ENCODE measurements around the gene TGM2. TPM values are rescaled to one million over a fixed set of nuclear protein-coding genes. Genes with fewer than 3 reads are reported as not detected.

Gene TGM2
- total RNA-seq, 1 experiment from 2014 or later = 138 TPM

DNA sequence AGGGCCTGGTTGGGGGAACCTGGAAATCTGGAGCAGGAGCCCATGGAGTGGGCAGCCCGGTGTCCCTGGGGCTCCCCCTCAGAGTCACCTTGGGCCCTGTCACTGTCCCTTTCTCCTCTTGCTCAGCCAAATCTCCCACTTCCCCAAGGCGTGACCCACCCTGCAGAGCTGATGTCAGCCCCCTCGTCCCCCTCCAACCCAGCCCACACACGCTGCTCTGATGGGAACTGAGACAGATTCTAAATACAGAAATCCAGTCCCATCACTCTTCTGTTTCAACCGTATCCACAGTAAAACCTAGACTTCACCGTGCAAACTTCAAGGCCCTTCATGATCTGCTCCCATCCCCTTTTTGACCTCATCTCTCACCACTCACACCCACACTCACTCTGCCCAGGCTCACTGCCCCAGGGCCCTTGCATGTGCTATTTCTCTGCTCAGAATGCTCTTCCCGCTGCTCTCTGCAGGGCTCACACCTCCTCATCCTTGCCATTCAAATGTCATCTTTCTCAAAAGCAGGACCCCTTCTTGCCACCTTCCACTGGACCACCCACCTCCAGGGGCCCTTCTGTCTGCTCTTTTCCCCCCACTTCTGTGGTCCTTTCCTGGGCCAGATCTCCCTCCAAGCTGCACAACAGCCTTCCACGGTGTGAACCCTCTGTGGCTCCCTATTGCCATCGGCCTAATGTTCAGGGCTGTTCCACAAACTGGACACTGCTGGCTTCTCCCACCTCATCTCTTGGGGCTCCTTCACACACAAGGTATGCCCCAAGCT, 16.6 kb downstream of the TGM2 start:
- Mint-ChIP-seq H3K9me3 (ENCODE audit: unreplicated experiment) (no peaks in the 10 kb centered on the region), H3K4me3 (ENCODE audit: unreplicated experiment) (no peak overlapping the region), H3K27me3 (ENCODE audit: insufficient read depth, unreplicated experiment) (no peaks in the 10 kb centered on the region), H3K36me3 (ENCODE audit: insufficient read depth, unreplicated experiment) (peaks cover 54% of the 10 kb centered on the region), H3K27ac (ENCODE audit: unreplicated experiment) (no peak overlapping the region), H3K4me1 (ENCODE audit: low read depth, unreplicated experiment) (peaks cover 14% of the 10 kb centered on the region)
- Histone ChIP-seq H3K4me1 (peaks cover 20% of the 10 kb centered on the region), H3K36me3 (ENCODE audit: control insufficient read depth, insufficient read depth, low read length) (no peaks in the 10 kb centered on the region), H3K4me3 (ENCODE audit: low read depth, low read length) (no peak overlapping the region), H3K9me3 (no peaks in the 10 kb centered on the region), H3K27me3 (replicated peaks; ENCODE audit: control insufficient read depth, insufficient read depth, low read length) (no peaks in the 10 kb centered on the region)
- ChIA-PET POLR2A (no interaction called here), CTCF (no interaction called here)
- no peak for DNase-seq
- BruUV-seq (replicated peaks) = no TSS peak
- intact Hi-C loops (cut with micrococcal nuclease; ENCODE audit: unreplicated experiment) = no loop called here
- TF ChIP-seq, protein P1, sequence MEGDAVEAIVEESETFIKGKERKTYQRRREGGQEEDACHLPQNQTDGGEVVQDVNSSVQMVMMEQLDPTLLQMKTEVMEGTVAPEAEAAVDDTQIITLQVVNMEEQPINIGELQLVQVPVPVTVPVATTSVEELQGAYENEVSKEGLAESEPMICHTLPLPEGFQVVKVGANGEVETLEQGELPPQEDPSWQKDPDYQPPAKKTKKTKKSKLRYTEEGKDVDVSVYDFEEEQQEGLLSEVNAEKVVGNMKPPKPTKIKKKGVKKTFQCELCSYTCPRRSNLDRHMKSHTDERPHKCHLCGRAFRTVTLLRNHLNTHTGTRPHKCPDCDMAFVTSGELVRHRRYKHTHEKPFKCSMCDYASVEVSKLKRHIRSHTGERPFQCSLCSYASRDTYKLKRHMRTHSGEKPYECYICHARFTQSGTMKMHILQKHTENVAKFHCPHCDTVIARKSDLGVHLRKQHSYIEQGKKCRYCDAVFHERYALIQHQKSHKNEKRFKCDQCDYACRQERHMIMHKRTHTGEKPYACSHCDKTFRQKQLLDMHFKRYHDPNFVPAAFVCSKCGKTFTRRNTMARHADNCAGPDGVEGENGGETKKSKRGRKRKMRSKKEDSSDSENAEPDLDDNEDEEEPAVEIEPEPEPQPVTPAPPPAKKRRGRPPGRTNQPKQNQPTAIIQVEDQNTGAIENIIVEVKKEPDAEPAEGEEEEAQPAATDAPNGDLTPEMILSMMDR (IDR thresholded peaks at IDR 0.05; ENCODE audit: insufficient read depth in 1 of 2, low read depth in 1 of 2, low read length in 1 of 2, severe bottlenecking in 1 of 2, unreplicated experiment in 1 of 2) = no peak

DNA sequence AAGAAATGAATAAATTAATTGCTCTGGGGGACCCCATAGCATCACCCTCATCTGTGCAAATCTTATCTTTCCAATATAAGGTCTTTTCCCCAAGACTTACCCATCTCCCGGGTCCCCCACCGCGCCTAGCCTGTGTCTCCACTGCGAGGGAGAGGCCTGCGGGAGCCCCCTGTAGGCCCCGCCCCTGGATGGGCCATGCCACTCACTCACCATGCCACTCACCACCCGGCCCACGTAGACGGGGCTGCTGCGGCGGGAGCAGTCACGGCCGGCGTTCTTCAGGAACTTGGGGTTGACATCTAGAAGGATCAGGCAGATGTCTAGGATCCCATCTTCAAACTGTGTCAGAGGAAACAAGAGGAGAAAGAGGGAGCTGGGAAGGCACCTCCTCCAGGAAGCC, 17.3 kb downstream of the TGM2 start:
- Mint-ChIP-seq H3K27ac (ENCODE audit: unreplicated experiment) (peak overlapping the region; percentile 37), H3K4me1 (ENCODE audit: low read depth, unreplicated experiment) (peaks cover 22% of the 10 kb centered on the region), H3K27me3 (ENCODE audit: insufficient read depth, unreplicated experiment) (no peaks in the 10 kb centered on the region), H3K4me3 (ENCODE audit: unreplicated experiment) (no peak overlapping the region), H3K9me3 (ENCODE audit: unreplicated experiment) (no peaks in the 10 kb centered on the region), H3K36me3 (ENCODE audit: insufficient read depth, unreplicated experiment) (peaks cover 56% of the 10 kb centered on the region)
- no peaks in the 10 kb centered on the region for H3K9me3 ChIP-seq
- no peak for DNase-seq
- no TSS peak for BruUV-seq (replicated peaks)
- H3K27me3 ChIP-seq (replicated peaks; ENCODE audit: control insufficient read depth, insufficient read depth, low read length) = no peaks in the 10 kb centered on the region
- no peak overlapping the region for H3K4me3 ChIP-seq (ENCODE audit: low read depth, low read length)
- CTCF ChIA-PET = no interaction called here
- POLR2A ChIA-PET = no interaction called here
- peaks cover 28% of the 10 kb centered on the region for H3K4me1 ChIP-seq
- TF ChIP-seq, protein P1 (IDR thresholded peaks at IDR 0.05; ENCODE audit: insufficient read depth in 1 of 2, low read depth in 1 of 2, low read length in 1 of 2, severe bottlenecking in 1 of 2, unreplicated experiment in 1 of 2) = no peak
- intact Hi-C loops (cut with micrococcal nuclease; ENCODE audit: unreplicated experiment) = no loop called here
- no peaks in the 10 kb centered on the region for H3K36me3 ChIP-seq (ENCODE audit: control insufficient read depth, insufficient read depth, low read length)

DNA sequence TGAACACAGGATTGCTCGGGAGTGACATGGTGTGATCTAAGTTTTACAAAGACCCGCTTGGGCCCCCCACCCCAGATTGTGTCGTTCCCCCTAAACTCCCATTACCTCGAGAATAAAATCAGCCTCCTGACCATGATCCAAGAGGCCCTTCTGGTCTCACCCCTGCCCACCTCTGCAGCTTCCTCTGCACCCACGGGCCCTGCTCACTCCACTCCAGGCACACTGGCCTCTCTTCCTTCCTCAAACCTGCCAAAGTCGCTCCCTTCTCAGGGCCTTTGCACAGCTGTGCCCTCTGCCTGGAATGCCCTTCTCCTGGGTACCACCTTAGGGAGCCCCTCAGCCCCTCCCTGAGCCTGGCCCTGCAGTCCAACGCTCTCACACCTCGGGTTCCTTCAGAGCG, 17.9 kb downstream of the TGM2 start:
- CTCF ChIA-PET = interaction anchor here (0.6 kb wide), 1 partner anchor 74 kb away, joined by 4 read pairs; no protein-coding TSS in a partner anchor
- Mint-ChIP-seq H3K4me3 (ENCODE audit: unreplicated experiment) (no peak overlapping the region), H3K36me3 (ENCODE audit: insufficient read depth, unreplicated experiment) (peaks cover 57% of the 10 kb centered on the region), H3K9me3 (ENCODE audit: unreplicated experiment) (no peaks in the 10 kb centered on the region), H3K27ac (ENCODE audit: unreplicated experiment) (peak overlapping the region; percentile 37), H3K4me1 (ENCODE audit: low read depth, unreplicated experiment) (peaks cover 28% of the 10 kb centered on the region), H3K27me3 (ENCODE audit: insufficient read depth, unreplicated experiment) (no peaks in the 10 kb centered on the region)
- no peak overlapping the region for H3K4me3 ChIP-seq (ENCODE audit: low read depth, low read length)
- BruUV-seq (replicated peaks) = no TSS peak
- no peaks in the 10 kb centered on the region for H3K27me3 ChIP-seq (replicated peaks; ENCODE audit: control insufficient read depth, insufficient read depth, low read length)
- H3K9me3 ChIP-seq = no peaks in the 10 kb centered on the region
- POLR2A ChIA-PET = no interaction called here
- H3K4me1 ChIP-seq = peaks cover 34% of the 10 kb centered on the region
- intact Hi-C loops (cut with micrococcal nuclease; ENCODE audit: unreplicated experiment) = no loop called here
- TF ChIP-seq, protein P1 (IDR thresholded peaks at IDR 0.05; ENCODE audit: insufficient read depth in 1 of 2, low read depth in 1 of 2, low read length in 1 of 2, severe bottlenecking in 1 of 2, unreplicated experiment in 1 of 2) = no peak
- H3K36me3 ChIP-seq (ENCODE audit: control insufficient read depth, insufficient read depth, low read length) = no peaks in the 10 kb centered on the region
- DNase-seq = no peak

Data from Caco-2 (cell line).